GM19463 (cell line): ENCODE measurements around the gene SNRPA1.
"Not testable (repeated sequence)": the region's sequence is repeated elsewhere in the genome, so short reads cannot be mapped to it uniquely, and the experiment has no call there.

Experiments
- ATAC-seq: cut with Tn5 transposase; IDR thresholded peaks from one replicate; pipeline ENCODE4 v1.9.1; 2021; ENCODE audit warnings: mild to moderate bottlenecking, moderate library complexity; ENCODE audit not compliant: unreplicated experiment

SNRPA1 gene

GRCh38 chr15:101296418-101297405 is 1.7 kb upstream of the SNRPA1 start:
- no peak for ATAC-seq

GRCh38 chr15:101295607-101296161 is 636 bp upstream of the SNRPA1 start:
- ATAC-seq, result no peak

GRCh38 chr15:101293122-101293521 is 1.9 kb downstream of the SNRPA1 start:
- ATAC-seq, result no peak

GRCh38 chr15:101288905-101289513 is 6.0 kb downstream of the SNRPA1 start:
- peak; percentile 41 for ATAC-seq

GRCh38 chr15:101287342-101287741 is 7.7 kb downstream of the SNRPA1 start:
- not testable (repeated sequence) for ATAC-seq

GRCh38 chr15:101286471-101287114 is 8.5 kb downstream of the SNRPA1 start:
- ATAC-seq, result no peak

GRCh38 chr15:101283931-101284330 is 11.1 kb downstream of the SNRPA1 start:
- no peak for ATAC-seq

- no peak for ATAC-seq
Measured at GRCh38 chr15:101280007-101280406, 15.0 kb downstream of the SNRPA1 start.

GRCh38 chr15:101277943-101278564 is 17.0 kb downstream of the SNRPA1 start:
- no peak for ATAC-seq

- ATAC-seq, result peak; percentile 94
Measured at GRCh38 chr15:101277038-101277822, 17.8 kb downstream of the SNRPA1 start, which contains the start of gene SELENOS. Gene SELENOS, minus strand, starts transcription at chr15:101277485. Its CDS starts 68 bp downstream, at chr15:101277417.

GRCh38 chr15:101276501-101277037 is 18.5 kb downstream of the SNRPA1 start:
- ATAC-seq, result peak; percentile 23

- peak; percentile 36 for ATAC-seq
Measured at GRCh38 chr15:101275018-101275417, 20.0 kb downstream of the SNRPA1 start.

GRCh38 chr15:101273534-101273933 is 21.5 kb downstream of the SNRPA1 start:
- ATAC-seq, result no peak

GRCh38 chr15:101272584-101272983 is 22.5 kb downstream of the SNRPA1 start:
- no peak for ATAC-seq

GRCh38 chr15:101269479-101270223 is 25.4 kb downstream of the SNRPA1 start:
- ATAC-seq, result no peak

- no peak for ATAC-seq
Measured at GRCh38 chr15:101267320-101268104, 27.5 kb downstream of the SNRPA1 start.

GRCh38 chr15:101266787-101267186 is 28.3 kb downstream of the SNRPA1 start:
- ATAC-seq, result no peak

- ATAC-seq, result no peak
Measured at GRCh38 chr15:101266034-101266433, 29.0 kb downstream of the SNRPA1 start.
